ENCODE data around the gene PPARD. TPM values are rescaled to one million over a fixed set of nuclear protein-coding genes. Genes with fewer than 3 reads are reported as not detected.

PPARD gene
- total RNA-seq, 1 experiment from 2014 or later, result 38.4 TPM

DNA sequence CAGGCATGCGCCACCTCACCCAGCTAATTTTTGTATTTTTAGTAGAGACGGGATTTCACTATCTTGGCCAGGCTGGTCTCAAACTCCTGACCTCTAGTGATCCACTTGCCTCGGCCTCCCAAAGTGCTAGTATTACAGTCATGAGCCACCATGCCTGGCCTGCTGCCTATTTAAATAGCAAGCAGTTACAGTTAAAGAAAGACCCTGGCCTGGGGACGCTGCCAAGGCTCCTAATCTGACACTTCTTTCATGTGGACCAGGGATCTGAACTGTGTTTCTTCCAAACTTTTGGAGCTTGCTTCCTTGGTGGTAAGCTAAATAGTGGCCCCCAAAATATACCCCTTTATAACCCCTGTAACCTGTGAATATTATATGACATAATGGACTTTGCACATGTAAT, 15.3 kb downstream of the PPARD start:
- BruUV-seq (replicated peaks), result no TSS peak
- no peaks in the 10 kb centered on the region for H4K20me1 ChIP-seq (ENCODE audit: insufficient read depth)
- no peak overlapping the region for H3K9ac ChIP-seq (ENCODE audit: low read length)
- H3K27ac ChIP-seq (ENCODE audit: low read depth, low read length), result no peak overlapping the region
- H3K36me3 ChIP-seq (ENCODE audit: control insufficient read depth in 1 of 2, insufficient read depth in 2 of 2, low read length in 2 of 2), result peaks cover 3 to 26% of the 10 kb centered on the region in 2 experiments; a peak in 1 of 4 replicates
- H3K27me3 ChIP-seq (ENCODE audit: insufficient read depth, low read length), result no peaks in the 10 kb centered on the region
- TF ChIP-seq RAD21 (IDR thresholded peaks at IDR 0.05; ENCODE audit: low read depth) (no peak), ZNF274 (IDR thresholded peaks at IDR 0.05; ENCODE audit: low read depth, low read length) (no peak), ELF1 (IDR thresholded peaks at IDR 0.05; ENCODE audit: borderline replicate concordance, low read depth) (no peak), SP1 (IDR thresholded peaks at IDR 0.05; ENCODE audit: low read depth) (no peak), EZH2phosphoT487 (IDR thresholded peaks at IDR 0.05; ENCODE audit: borderline replicate concordance) (no peak), POLR2A (IDR thresholded peaks at IDR 0.05; ENCODE audit: borderline replicate concordance, extremely low read depth, insufficient read depth, insufficient read length) (no peak), CTCF (IDR thresholded peaks at IDR 0.05 in 2 of 3, conservative IDR thresholded peaks at IDR 0.05 in 1 of 3; ENCODE audit: borderline replicate concordance in 1 of 3, insufficient read depth in 1 of 3, low read depth in 2 of 3, low read length in 2 of 3) (no peak), FOSL1 (IDR thresholded peaks at IDR 0.05; ENCODE audit: low read depth) (no peak), TCF7L2 (IDR thresholded peaks at IDR 0.05; ENCODE audit: borderline replicate concordance, extremely low read depth, insufficient read depth, insufficient read length) (no peak), SRF (IDR thresholded peaks at IDR 0.05; ENCODE audit: low read depth) (no peak), SIN3A (IDR thresholded peaks at IDR 0.05; ENCODE audit: low read depth) (no peak), POLR2AphosphoS5 (IDR thresholded peaks at IDR 0.05; ENCODE audit: low read depth, low read length) (no peak), EZH2 (IDR thresholded peaks at IDR 0.05) (no peak), JUND (IDR thresholded peaks at IDR 0.05) (no peak), YY1 (IDR thresholded peaks at IDR 0.05; ENCODE audit: extremely low read depth, insufficient replicate concordance, low read depth, low read length) (no peak)
- TF ChIP-seq, protein P1, sequence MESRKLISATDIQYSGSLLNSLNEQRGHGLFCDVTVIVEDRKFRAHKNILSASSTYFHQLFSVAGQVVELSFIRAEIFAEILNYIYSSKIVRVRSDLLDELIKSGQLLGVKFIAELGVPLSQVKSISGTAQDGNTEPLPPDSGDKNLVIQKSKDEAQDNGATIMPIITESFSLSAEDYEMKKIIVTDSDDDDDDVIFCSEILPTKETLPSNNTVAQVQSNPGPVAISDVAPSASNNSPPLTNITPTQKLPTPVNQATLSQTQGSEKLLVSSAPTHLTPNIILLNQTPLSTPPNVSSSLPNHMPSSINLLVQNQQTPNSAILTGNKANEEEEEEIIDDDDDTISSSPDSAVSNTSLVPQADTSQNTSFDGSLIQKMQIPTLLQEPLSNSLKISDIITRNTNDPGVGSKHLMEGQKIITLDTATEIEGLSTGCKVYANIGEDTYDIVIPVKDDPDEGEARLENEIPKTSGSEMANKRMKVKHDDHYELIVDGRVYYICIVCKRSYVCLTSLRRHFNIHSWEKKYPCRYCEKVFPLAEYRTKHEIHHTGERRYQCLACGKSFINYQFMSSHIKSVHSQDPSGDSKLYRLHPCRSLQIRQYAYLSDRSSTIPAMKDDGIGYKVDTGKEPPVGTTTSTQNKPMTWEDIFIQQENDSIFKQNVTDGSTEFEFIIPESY (IDR thresholded peaks at IDR 0.05; ENCODE audit: extremely low read depth, insufficient replicate concordance, low read length), result no peak
- TF ChIP-seq, protein P2, sequence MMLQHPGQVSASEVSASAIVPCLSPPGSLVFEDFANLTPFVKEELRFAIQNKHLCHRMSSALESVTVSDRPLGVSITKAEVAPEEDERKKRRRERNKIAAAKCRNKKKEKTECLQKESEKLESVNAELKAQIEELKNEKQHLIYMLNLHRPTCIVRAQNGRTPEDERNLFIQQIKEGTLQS (IDR thresholded peaks at IDR 0.05), result no peak
- TF ChIP-seq, protein P3, sequence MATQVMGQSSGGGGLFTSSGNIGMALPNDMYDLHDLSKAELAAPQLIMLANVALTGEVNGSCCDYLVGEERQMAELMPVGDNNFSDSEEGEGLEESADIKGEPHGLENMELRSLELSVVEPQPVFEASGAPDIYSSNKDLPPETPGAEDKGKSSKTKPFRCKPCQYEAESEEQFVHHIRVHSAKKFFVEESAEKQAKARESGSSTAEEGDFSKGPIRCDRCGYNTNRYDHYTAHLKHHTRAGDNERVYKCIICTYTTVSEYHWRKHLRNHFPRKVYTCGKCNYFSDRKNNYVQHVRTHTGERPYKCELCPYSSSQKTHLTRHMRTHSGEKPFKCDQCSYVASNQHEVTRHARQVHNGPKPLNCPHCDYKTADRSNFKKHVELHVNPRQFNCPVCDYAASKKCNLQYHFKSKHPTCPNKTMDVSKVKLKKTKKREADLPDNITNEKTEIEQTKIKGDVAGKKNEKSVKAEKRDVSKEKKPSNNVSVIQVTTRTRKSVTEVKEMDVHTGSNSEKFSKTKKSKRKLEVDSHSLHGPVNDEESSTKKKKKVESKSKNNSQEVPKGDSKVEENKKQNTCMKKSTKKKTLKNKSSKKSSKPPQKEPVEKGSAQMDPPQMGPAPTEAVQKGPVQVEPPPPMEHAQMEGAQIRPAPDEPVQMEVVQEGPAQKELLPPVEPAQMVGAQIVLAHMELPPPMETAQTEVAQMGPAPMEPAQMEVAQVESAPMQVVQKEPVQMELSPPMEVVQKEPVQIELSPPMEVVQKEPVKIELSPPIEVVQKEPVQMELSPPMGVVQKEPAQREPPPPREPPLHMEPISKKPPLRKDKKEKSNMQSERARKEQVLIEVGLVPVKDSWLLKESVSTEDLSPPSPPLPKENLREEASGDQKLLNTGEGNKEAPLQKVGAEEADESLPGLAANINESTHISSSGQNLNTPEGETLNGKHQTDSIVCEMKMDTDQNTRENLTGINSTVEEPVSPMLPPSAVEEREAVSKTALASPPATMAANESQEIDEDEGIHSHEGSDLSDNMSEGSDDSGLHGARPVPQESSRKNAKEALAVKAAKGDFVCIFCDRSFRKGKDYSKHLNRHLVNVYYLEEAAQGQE (IDR thresholded peaks at IDR 0.05; ENCODE audit: low read depth), result no peak
- peaks cover 30 to 44% of the 10 kb centered on the region in 2 experiments for H3K4me1 ChIP-seq (ENCODE audit: control insufficient read depth in 1 of 2, insufficient read depth in 2 of 2, low read length in 2 of 2)
- H3K4me2 ChIP-seq (ENCODE audit: low read length), result no peak overlapping the region
- peaks cover 52% of the 10 kb centered on the region for H3K79me2 ChIP-seq (ENCODE audit: insufficient read depth, low read length)
- DNase-seq (ENCODE audit: low read depth, low spot score), result no peak
- no peak for ATAC-seq
- H2AFZ ChIP-seq (ENCODE audit: low read depth, low read length, poor library complexity, severe bottlenecking), result no peak overlapping the region
- H3K4me3 ChIP-seq (replicated peaks in 1 of 2; ENCODE audit: low read depth in 1 of 2, low read length in 2 of 2), result no peak overlapping the region
- no peaks in the 10 kb centered on the region for H3K9me2 ChIP-seq (ENCODE audit: insufficient read depth)
- CTCF ChIA-PET, result no interaction called here
- no peaks in the 10 kb centered on the region for H3K9me3 ChIP-seq (ENCODE audit: control insufficient read depth in 1 of 2, insufficient read depth in 1 of 2, low read depth in 1 of 2, low read length in 2 of 2)
- intact Hi-C loops (cut with micrococcal nuclease), result no loop called here
- RAD21 ChIA-PET (ENCODE audit: low non-redundant PET in 1 of 2, low total read pairs in 2 of 2, uncharacterized antibody in 2 of 2, unreplicated experiment in 2 of 2), result no interaction called here
- POLR2A ChIA-PET, result no interaction called here
